D721Med (cell line): ENCODE measurements around the gene RASSF4.

Experiments used
- DNase-seq: peaks from one replicate; pipeline ENCODE4 v3.0.0; 2011; ENCODE audit warnings: low spot score; ENCODE audit not compliant: insufficient read length
- FAIRE-seq: peaks from 2 replicates; lab custom pipeline; 2011; peaks lifted over from hg19 to GRCh38; lab: Jason Lieb, UNC
- TF ChIP-seq, protein P1 (sequence below): IDR thresholded peaks from 2 replicates; pipeline ENCODE4 v1.5.1; 2012; ENCODE audit warnings: mild to moderate bottlenecking, control low read depth; ENCODE audit not compliant: insufficient read depth; ENCODE audit errors: missing control alignments

RASSF4 gene

DNA sequence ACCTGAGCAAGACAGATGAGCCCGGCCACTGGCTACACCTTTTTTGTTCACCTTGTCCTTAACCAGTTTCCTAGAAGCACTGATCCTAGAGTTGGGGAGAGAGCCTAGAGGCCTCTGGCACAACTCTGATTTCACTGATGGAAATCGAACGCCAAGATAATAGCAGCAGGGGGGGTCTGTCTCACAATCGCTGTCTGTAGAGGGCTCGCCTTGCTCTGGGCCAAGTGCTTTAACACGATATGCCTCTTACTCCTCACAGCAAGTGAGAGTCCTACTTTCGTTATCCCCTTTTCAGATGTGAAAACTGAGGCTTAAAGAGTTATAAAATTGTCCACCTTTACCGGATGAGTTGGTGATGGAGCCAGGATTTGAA lies 472 bp downstream of the RASSF4 start:
- no peak for DNase-seq
- TF ChIP-seq, protein P1, sequence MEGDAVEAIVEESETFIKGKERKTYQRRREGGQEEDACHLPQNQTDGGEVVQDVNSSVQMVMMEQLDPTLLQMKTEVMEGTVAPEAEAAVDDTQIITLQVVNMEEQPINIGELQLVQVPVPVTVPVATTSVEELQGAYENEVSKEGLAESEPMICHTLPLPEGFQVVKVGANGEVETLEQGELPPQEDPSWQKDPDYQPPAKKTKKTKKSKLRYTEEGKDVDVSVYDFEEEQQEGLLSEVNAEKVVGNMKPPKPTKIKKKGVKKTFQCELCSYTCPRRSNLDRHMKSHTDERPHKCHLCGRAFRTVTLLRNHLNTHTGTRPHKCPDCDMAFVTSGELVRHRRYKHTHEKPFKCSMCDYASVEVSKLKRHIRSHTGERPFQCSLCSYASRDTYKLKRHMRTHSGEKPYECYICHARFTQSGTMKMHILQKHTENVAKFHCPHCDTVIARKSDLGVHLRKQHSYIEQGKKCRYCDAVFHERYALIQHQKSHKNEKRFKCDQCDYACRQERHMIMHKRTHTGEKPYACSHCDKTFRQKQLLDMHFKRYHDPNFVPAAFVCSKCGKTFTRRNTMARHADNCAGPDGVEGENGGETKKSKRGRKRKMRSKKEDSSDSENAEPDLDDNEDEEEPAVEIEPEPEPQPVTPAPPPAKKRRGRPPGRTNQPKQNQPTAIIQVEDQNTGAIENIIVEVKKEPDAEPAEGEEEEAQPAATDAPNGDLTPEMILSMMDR = no peak
- FAIRE-seq = no peak

DNA sequence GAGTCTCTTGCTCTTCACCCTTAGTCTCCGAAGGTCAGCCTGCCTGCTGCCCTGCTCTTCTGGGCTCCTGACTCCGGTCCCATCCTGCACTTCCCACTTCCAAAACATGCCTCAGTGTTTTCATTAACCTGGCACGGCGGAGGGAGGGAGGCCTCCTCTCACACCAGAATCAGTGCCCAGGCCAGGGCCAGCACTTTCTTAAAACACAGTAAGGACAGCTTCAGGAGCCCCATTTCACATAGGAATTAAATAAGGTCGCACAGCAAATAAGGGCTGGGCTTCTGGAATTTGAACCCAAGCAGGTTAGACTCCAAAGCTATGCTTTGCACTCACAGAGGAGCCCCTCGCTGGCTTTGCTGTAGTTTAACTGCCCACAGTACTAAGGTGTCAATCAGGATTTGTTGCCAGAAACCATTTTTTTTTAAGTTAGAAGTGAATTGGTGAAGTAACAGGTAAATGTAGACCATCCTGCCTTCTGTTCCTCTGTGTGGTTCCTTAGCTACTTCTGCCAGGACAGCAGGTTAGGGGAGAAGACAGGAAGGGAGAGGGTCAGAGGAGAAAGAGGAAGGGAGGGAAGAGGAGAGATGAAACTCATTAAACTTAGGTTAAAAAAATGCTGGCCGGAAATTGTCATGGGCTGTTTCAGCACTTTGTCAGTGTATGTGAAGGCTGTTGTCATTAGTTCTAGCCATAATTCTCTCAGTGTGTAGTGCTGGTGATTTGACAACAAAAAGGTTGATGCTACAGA lies 1.1 kb downstream of the RASSF4 start:
- TF ChIP-seq, protein P1 = no peak
- FAIRE-seq (no peak), DNase-seq (no peak)

DNA sequence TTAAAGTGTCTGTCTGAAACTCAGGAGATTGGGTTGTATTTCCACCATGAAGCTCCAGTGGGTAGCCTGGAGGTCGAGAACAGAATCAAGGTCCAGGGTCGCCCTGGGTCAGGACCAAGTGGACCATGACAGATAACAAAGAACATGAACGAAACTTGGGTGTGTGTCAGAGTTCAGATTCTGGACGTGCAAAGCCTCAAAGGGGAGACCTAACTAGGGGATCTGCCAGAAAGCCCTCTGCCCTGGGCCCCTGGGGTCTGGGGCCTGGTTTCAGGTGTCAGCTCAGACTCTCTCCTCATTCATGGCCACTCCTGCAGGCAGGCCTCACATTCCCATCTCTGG lies 1.6 kb downstream of the RASSF4 start:
- no peak for DNase-seq
- TF ChIP-seq, protein P1 = no peak
- no peak for FAIRE-seq

DNA sequence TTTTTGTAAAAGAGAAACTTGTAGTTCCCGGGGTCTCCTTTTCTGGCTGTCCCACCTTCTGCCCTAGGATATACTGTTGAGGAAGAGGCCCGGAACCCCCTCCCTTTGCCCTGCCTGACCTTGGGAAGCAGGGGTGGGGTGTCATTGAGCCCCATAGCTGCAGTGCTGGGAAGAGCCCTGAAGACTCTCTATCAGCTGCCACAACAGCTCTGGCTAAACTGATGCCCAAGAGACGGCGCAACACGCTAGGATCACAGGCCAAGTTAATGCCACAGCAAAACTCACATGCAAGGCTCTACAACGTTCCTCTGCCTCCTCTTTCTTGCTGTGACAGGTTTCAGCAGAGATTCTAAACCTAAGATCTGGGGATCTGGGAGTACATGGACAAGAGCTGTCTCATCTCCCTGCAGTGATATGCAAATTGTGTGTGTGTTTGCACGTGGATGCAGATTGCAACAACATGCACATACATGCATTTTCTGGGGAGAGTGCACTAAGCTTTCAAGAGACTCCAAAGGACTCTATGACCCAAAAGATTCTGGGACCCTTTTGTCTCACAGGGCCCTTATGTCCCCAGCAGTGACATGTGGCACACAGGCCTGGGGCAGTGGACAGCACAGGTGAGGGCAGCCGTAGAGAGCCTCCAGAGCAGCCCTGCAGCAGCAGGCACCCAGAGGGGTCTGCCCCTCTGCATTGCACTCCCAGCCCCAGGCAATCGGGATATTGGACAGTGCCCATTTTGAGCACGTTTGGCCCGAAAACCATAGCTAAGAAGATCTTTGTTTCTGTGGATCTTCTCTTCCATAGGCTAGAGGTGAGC lies 2.5 kb downstream of the RASSF4 start:
- no peak for FAIRE-seq
- TF ChIP-seq, protein P1 = no peak
- DNase-seq = no peak

DNA sequence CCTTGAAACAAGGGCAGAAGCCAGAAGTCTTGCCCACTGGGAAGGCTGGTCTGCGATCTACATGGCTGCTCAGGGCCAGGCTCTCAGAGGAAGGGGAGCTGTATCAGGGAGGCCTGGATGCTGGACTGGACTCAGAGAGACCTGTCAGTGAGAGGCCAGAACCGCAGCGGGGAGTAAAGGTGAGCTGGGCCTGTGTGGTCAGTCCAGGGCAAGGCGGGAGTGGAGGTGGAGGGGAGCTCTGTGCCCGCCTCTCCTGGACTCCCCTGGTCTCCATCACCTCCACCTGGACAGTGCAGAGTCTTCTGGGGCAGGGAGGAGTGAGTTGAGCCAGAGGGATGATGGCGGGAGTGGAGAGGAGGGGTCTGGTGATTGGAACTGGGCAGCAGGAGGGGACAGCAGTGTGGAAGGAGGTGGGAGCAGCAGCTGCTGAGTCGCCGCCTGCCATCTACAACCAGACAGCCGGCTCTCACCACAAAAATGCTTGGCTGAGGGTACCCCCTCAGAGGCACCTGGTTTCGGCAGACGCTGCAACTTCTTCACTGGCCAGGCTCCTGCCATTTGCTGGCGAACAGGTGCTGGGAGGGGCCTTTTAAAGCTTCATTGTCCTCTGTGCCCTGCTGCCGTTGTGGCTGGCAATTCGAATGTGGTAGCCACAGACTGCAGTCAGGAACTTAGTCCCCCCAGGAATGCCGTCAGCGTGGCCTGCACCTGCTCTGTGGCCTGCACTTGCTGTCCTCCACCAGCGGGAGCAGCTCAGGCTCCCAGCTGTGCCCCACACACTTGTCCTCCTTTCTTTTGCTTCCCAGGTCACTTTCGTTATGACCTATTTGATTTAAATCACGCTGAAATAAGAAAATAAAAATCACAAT lies 3.5 kb downstream of the RASSF4 start:
- TF ChIP-seq, protein P1 = no peak
- no peak for DNase-seq
- no peak for FAIRE-seq

DNA sequence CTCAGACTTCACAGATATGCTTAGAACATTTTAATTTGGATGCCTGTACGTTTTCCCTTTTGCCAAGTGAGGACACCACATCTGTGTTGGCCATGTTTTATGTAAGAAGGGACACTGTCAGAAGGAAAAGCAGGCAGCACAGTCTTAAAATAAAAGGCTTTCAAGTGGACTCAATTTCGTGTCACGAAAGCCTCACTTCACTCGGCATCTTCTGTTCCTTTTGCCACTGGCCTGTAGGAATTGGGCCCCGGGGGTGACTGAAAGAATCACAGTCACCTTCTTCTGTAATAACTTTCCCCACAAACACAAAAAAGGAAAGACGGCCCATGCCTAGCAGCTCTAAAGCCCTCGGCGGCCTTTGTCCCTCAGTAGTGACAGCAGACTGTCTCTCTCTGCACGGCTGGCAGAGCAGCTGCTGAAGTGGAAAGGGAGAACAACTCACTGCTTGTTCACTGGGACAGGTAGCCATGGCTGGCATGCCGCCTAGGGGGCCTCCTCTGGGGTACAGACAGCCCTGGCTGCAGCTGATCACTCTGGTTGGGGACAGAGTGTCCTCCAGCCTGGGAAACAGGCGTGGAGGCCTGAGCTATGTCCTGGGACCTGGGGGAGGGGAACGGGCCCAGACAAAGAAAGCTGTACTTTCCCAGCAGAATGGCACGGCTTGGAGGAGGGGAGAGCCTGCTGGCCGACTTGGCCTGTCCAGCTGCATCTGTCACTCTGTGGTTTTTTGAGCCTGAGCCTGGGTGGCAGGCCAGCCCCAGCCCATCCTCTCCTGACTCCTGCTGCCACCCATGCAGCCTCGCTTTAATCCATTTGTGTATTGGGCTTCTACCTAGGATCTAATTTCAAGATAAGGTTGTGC lies 4.4 kb downstream of the RASSF4 start:
- FAIRE-seq (no peak), DNase-seq (no peak)
- TF ChIP-seq, protein P1 = no peak
